Measurements from ENCODE around the gene C14orf119.

The C14orf119 gene, protein sequence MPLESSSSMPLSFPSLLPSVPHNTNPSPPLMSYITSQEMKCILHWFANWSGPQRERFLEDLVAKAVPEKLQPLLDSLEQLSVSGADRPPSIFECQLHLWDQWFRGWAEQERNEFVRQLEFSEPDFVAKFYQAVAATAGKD

DNA sequence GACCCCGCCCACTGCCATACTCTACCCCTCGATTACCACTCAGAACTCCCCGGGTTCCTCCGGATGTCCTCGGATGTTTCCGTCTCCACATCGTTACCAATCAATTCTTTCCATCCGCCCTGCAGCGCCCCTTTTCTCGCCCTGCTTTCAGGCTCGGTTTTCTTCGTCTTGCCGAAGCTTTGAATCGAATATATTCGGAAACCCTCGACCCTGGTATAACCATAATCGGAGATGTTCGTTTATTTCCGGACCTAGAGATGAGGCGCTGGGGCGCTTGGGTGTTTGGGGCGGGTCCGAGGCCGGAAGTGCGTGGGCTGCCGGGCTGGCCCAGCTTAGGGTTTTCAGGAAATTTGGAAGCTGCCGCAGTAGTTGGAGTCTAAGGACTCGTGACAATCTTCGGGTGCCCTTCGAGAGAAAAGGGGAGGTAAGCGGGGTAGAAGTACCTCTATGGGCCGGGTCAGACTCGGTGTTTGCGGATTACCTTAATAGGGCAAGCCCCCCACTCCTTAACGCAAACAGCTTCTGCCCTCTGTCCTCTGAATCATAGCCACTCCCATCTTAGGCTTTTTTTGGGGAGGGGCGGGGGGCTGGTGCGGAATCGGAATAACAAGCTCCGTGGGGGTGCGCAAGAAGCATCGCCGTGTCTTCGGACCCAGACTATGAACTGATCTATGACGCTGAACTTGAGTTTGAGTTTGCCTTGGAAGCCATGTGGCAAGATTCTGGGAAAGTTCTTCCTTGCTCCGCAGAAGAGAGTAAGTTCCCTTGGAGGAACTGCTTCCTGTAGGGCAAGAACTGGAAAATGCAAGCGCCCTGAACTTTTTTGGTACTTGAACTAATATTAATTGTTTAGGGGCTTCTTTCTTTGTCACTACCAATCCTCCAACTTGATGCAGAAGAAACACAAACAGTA is at the start of gene C14orf119:
Gene C14orf119 (plus strand): TSS at position 310 of the 913 bp plus-strand sequence. CDS start 2,154 bp downstream, outside the sequence.
- peak; percentile 87 for DNase-seq

DNA sequence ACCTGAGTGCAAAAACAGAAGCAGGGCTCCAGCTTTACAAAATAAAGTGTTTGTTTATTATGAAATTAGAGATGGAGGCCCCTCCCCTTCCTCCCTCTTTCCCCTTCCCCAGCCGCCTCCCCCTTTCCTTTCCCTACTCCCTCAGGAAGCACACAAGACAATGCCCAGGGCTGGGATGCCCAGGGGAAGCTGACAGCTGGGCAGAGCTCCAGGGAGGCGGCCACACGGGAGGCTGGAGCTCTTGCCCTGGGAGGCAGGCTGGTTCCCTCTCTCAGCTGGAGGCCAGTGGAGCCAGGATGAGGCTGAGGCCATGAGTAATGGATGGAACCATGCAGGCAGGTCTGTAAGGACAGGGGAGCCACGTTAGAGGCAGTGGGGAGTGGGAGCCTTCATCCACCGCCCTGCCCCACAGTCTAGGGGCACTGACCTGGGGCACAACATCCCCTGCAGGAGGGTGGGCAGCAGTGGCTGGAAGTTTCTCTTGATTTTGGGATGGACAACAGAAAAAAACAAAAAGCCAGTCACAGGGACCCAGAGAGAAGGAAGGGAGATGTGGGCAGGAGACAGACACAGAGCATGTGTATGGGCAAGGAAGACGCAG is 48.2 kb upstream of the C14orf119 start:
- DNase-seq, result no peak

DNA sequence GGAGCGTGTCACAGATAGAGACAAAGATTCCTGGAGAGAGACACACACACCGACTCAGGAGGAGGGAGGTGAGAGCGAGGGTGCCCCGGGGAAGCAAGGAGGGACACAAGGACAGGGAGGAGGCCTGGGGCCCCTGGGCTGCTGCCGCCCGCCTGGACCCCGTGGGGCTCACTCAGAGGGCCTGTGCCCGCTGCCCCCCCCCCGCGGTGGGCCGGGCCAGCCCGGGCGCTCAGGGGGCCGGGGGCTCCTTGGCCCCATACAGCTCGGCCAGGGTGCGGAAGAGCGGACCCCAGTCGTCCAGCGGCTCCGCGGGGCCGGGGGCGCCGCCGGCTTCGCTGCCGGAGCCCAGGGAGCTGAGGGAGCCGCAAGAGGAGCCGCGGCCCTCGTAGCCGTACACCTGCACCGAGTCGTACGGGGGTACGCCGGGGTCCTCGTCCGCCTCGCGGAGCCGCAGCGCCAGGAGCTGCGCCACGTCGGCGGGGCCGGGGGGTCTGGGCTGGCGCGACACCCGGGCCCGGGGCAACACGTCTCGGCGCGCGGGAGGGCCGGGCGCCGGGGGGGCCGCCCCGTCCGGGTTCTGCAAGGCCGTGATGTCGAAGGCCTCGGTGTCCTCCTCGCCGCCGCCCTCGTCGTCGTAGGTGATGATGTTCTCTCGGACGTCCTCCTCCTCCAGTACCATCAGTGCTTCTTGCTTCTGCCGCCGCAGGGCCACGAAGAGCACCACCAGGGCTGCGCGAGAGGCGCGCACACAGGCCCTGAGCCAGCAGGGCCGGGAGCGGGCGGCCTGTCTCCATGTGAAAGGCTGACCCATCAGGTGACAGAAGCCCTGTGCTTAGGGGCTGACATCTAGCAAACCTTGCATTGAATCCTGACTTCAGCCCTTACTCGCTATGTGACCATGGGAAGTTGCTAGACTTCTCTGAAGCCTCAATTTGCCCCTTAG is 47.3 kb upstream of the C14orf119 start:
- DNase-seq, result no peak

DNA sequence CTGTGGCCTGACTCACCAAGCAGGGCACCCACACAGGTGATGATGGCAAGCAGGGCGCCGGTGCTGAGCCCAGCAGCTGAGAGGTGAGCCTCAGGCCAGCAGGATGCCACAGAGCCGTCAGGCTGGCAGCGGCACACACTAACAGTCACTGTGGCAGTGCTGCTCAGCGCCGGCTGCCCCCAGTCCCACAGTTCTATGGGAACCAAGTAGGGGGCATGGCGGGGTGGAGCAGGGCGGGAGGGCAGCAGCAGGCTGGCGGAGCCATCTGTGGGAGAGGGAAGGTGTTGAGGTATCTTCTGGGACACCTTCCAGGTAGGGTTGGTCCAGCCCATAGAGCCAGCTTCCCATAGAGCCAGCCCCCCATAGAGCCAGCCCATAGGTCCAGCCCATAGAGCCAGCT is 46.3 kb upstream of the C14orf119 start:
- DNase-seq, result no peak

DNA sequence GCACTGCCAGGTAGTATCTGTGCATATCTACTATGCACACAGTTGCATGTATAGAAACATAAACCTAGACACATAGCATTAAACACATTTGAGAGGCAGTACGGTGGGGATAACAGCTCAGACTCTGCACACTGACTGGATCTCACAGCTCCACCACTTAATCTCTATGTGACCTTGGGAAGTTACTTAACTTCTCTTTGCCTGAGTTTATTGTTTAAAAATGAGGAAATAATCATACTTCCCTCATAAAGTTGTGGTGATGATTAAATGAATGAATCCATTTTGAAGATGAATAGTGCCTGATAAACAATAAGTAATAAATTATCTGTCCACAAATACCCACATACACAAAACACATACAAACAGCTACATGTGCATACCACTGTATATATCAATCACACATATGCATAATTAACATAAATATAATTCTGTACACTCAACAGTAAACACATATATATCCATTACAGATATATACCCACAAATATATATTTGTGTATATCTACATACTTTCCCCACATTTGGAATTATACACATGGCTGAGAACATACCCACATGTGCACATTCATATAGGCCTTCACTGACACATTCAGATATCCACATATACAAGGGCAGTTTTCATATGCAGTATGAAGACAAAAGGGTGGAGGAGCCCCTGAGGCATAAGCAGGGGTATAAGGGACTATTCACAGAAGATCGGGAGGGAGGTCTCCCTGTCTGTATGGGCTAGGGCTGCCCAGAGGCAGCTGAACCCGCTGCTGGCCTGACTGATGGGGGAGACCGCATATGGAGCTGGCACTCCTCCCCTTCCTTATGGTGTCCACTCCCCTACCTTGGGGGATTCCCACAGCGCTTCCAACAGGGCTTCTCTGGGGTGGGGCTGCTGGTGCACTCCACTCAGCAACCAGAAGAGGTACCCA is 43.9 kb upstream of the C14orf119 start:
- DNase-seq, result no peak

DNA sequence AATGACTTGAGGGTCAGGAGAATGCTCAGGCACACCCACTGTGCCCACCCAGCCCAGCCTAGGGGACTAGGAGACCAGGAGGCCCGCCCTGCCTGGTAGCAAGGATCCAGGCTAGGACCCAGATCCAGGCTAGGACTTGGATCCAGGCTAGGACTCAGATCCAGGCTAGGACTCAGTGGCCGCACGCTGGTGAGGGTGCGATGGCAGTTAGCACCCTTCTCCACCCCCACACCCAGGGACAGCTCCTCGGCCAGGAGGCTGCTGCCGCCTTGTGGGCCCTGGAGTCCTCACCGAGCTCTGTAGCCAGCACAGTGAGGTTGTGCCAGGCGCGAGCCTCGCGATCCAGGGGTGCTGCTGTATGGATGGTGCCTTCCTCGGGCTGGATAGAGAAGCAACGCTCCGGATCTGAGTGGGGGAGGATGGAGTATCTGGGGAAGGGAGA is 43.1 kb upstream of the C14orf119 start:
- no peak for DNase-seq

DNA sequence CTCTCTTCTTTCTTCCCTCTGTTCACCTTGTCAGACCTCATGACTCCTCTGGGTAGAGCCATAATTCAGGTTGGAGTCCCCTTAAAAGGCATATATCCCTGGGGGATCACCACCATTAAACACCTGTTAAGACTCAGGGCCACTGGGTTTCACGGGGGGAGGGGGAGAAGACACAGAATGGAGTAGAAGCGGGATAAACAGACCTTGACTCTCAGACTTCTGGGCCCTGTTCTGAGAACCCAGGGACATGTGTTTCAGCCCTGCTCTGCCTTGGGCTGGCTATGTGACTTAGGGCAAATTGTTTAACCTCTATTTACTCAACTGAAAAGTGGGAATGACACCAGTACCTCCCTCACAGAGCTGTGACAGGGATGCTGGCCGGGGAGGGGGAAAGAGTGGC is 42.6 kb upstream of the C14orf119 start:
- no peak for DNase-seq

DNA sequence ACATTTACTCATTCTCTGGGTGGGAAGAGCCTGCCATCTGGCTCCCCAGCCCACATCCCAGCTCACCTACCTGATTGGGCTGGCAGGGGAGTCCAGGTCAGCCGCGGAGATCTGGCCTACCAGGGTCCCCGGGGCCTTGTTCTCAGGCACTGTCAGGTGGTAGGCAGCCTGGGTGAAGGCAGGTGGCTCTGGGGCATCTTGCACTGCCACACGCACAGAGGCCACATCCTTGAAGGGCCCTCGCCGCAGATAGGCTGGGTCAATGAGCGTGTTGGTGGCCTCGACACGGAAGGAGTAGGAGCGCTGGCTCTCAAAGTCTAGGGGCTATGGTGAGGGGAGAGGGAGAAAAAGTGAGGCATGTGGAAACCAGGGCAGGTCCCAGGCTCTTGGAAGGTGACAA is 41.9 kb upstream of the C14orf119 start:
- DNase-seq, result no peak

DNA sequence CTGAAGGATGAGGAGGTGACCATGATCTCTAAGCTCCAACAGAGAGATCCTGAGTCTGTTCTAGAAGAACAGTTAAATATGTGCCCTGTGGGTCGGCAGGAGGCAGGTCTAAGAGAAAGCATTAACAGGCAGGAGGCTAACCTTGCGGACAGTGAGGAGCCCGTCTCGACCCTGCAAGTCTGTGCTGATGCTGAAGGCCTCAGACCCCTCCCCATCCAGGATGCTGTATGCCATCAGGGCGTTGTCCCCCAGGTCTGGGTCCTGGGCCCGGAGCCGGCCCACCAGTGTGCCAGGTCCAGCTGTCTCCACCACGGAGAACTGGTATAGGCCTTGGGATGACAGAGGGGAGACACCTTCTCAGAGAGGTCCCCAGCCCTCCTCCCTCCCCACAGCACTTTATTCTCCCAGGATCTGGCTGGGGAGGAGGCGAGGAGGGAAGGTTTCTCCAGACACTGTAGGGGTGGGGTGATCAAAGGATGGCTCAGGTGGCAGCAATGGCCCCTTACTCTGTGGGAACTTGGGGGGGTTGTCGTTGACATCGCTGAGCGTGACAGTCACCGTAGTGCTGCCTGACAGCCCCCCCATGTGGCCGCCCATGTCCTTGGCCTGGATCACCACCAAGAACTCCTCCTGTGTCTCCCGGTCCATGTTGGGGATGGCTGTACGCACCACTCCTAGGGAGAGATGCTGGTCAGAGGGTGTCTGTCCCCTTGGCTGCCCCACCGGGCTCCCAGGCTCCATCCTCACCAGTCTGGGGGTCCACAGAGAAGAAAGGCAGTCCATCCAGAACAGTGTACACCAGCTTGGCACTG is 41.1 kb upstream of the C14orf119 start:
- DNase-seq, result peak; percentile 48

DNA sequence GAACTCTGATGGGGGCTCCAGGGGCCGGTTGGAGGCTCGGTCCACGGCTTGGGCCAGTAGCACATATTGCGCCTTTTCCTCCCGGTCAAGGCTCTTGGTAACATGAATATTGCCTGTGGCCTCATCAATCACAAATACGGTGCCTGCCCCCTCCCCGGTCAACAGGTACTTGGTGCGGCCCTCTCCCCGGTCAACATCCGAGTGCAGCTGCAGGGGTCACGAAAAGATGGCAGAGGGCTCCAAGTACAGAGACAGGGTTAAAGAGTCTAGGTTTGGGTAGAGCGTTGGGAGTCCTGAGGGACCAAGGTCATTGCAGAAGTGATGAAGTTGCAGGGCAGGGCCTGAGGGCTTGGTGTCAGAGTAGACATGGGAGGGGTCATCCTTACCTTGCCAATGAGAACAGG is 40.2 kb upstream of the C14orf119 start:
- DNase-seq, result no peak

DNA sequence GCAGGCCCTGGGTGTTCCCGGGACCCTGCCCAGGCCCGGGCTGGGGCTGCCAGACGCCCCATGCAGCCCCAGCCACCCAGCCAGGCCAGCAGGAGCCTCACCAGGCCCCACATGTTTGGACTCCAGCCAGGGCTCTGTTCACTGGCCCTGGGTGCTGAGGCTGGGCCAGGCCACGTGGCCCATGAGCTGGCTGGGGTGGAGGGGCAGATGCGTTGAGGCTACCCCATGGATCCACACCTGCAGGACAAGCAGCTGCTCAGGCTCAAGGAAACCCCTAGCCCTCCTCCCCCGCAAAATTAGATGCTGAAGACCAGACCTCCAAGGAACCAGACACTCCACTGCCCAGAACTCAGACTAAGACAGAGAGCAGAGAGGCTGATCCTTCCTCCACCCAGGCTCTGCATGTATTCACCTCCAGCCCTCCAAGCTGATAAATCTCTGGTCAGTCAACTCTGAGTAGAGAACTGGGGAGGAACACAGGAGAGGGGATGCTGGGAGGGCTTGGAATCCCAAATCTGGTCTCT is 39.6 kb upstream of the C14orf119 start:
- no peak for DNase-seq

DNA sequence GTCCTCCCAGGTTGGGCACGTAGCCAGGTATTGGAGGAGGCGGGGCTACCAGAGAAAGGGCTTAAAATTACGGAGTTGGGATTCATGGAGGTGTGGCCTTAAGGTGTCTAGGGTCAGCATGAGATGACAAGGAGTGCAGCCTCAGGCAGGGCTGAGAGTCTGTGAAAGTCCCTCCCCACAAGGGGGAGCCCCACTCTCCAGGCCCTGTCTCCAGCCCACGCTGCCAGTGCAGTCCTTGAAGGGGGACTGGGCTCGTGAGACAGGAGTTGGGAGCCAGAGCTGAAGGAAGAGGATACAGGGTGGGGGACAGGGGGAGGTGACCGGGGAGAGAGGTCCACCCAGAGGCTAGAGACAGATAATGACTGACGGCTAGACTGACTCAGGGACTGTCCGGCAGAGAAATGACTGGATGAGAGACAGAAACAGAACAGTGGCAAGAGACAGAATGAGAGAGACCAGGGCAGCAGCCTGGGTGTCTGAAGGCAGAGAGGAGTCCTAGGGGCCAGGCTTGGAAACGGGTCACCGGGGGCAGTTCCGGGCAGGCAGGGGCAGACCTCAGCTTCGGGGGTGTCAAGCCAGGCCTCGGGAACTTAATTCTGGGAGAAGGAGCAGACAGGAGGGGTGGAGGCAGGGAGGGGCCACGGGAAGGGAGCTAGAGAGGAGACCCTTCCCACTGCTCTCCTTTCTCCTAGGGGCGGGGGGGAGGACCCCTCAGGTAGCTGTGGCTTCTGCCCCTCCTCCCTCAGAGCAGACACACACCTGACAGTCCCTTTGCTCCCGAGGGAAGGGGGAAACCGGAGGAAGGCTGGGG is 39.0 kb upstream of the C14orf119 start:
- peak; percentile 73 for DNase-seq

DNA sequence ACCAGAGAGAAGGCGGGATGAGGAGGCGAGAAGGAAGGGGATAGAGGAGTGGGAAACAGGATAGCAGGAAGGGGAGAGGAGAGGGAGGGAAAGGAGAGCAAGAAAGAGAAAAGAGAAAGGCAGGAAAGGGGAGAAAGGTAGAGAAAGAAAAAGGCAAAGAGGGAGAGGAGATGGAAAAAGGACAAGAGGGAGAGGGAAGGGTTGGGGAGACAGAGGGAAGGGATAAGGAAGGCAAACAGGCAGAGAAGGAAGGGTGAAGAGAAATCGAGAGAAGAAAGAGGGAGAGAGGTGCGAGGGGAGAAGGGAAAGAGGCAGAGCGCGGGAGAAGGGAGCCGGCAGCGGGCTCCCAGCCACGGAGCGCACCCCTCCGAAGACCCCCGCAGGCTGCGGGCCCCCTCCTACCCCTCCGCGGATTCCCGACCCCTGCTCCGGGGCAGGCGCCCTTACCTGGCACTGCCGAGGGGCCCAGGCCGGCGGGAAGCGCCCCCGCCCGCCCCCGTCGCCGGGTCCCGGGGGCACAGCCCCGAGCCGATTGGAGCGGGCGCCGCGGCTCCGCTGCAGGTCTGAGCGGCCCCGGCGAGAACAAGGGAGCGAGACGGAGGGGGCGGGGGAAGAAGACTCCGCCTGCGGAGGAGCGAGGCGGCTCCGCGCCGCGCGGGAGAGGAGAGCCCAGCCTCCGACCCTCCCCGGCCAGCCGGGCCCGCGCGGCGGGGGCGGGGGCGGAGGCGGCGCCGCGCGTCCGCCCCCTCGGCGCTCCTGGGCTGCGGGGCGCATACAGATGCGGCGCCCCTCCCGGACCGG is 38.1 kb upstream of the C14orf119 start, which contains the start of gene CDH24:
Gene CDH24 (minus strand): TSS at position 565 of the 801 bp plus-strand sequence. CDS start 1,787 bp downstream, outside the sequence.
- peak; percentile 74 for DNase-seq

DNA sequence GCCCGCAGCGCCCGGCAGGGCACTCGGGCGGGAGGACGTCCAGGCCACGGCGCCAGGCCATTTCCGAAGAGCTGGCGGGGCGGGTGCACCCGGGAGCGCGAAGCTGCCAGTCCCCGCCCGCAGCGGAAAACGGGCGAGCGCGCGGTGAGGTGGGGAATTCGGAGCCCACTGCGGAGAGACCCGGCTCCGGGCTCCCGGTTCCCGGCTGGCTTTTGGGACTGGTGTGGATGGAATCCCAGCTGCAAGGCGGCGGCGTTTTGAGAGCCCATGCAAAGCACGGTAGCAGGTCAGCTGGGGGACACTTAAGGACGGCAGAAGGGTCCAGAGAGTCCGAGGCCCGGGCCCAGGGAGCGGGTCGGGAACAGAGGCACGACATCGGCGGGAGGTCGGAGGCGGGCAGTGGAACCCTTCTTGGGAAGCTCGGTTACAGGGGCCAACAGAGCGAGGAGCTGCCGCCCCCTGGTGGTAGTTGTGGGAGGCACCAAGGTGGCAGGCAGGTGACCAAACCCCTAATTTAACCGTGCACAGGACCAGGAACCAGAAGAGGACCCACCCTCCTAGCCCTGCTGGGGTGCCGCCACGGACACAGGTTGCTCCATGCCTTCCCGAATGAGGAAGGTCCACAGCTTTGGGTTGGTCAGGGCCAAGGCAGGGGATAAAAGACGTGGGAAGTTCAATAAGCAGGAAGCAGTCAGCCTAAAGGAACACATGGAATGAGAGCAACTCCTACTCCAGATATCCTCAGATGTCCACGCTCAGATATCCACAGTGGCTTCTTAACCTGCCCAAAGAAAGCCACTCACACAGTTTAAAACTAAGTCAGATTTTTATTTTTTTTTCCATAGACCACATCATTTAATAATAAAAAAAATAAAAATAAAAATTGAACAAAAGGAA is 37.3 kb upstream of the C14orf119 start:
- peak; percentile 89 for DNase-seq

DNA sequence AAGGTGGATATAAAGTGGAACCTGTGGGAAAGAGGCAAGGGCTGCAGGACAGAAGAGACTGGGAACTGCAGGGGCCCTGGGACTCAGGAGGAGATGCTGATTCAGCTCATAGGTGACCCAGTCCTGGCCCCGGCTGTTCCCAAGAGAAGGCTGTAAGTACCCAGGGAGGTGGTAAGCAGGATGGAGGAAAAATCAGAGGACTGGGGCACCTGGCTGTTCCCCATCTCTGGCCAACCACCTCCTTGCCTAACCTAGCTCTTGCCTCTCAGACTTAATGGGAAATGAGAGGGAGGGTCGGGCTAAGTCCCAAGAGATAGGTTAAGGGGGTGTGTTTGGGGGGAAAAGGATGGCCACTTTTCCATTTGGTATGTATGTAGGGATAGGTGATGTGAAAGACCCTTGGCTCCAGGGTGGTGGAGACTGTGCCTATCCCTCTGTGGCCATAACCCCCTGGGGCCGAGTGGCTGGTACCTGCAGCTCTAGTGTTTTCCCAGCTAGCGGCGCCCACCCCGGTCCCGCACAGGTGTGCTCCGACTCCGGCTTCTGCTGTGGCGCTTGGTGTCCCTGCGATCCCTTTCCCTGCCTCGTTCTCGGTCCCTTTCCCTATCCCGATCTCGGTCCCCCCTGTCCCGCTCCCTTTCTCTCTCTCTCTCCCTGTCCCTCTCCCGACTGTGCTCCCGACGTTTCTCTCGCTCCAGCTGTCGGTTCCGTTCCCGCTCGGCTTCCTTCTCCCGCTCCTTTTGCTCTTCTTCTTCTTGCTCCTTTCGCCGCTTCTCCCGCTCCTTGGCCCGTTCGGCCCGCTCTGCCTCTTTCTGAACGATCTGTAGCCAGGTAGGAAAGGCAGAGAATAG is 36.4 kb upstream of the C14orf119 start:
- no peak for DNase-seq

DNA sequence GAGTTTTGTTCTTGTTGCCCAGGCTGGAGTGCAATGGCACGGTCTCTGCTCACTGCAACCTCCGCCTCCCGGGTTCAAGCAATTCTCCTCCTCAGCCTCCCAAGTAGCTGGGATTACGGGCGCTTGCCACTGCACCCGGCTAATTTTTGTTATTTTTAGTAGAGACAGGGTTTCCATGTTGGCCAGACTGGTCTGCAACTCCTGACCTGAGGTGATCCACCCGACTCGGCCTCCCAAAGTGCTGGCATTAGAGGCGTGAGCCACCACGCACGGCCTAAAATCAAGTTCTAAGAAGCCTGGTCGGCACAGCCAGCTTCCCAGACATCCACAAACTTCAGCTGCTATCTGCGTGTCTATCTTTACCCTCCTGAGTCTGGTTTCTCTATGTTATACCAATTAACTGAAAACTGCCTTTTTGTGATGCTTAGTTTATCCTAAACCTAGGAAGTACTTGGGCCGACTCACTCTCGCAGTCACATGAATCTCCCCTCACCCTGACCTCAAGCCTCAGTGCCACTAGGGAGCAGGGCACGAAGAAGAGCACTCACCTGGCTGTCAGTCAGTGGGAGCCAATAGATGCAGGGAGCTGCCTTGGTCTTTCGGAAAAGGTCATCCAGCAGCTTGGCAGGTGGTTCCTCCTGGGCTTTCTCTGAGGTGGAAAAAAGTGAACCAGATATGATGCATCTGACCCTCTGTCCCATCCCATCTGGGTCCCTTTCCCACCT is 34.6 kb upstream of the C14orf119 start:
- no peak for DNase-seq

Data from activated T-cell treated with anti-CD3 and anti-CD28 coated beads, Interleukin-2, amount 50 U/mL, for 1 hour (primary cell).